Measurements from ENCODE around the gene CNNM3. TPM values are rescaled to one million over a fixed set of nuclear protein-coding genes. Genes with fewer than 3 reads are reported as not detected.

The CNNM3 gene
- total RNA-seq: 11.3 and 11.5 TPM in 2 replicates

GRCh38 chr2:96816127-96816835 is at the start of gene CNNM3:
CNNM3 (plus strand) TSS chr2:96816268; CDS start chr2:96816278, 10 bp downstream.

GRCh38 chr2:96843538-96844268 is 27.6 kb downstream of the CNNM3 start, which contains the start of gene ANKRD23:
ANKRD23 (minus strand) TSS chr2:96844021; CDS start chr2:96843992, 29 bp downstream.

GRCh38 chr2:96857667-96858372 is 41.8 kb downstream of the CNNM3 start, which contains the start of gene ANKRD39:
ANKRD39 (minus strand) TSS chr2:96858016; CDS start chr2:96857987, 29 bp downstream.

GRCh38 chr2:96869822-96870625 is 54.0 kb downstream of the CNNM3 start, which contains the start of gene SEMA4C:
SEMA4C (minus strand) TSS chr2:96870080; CDS start chr2:96867886, 2,194 bp downstream.

Other genes starting within 250 kb of the CNNM3 start
- gene KANSL3, start 178.0 kb upstream of the CNNM3 start, total RNA-seq: 32.5 and 36.5 TPM in 2 replicates
- 0.76 and 0.78 TPM in 2 replicates for gene FER1L5, start 173.5 kb upstream of the CNNM3 start, total RNA-seq
- 32.1 and 32.5 TPM in 2 replicates for gene LMAN2L, start 76.2 kb upstream of the CNNM3 start, total RNA-seq
- gene CNNM4, start 55.4 kb upstream of the CNNM3 start, total RNA-seq: 4.4 and 5.0 TPM in 2 replicates
- gene ANKRD23, start 27.8 kb downstream of the CNNM3 start, total RNA-seq: 1.7 TPM in 2 replicates
- 5.5 and 5.9 TPM in 2 replicates for gene ANKRD39, start 41.7 kb downstream of the CNNM3 start, total RNA-seq
- gene SEMA4C, start 53.8 kb downstream of the CNNM3 start, total RNA-seq: 22.4 and 27.3 TPM in 2 replicates
- not detected in 2 replicates for gene FAM178B, start 170.3 kb downstream of the CNNM3 start, total RNA-seq

All from smooth muscle cell of the pulmonary artery (primary cell).